GM18508 (cell line): ENCODE results near the gene JOSD1.

Experiments
- ATAC-seq: cut with Tn5 transposase; IDR thresholded peaks from one replicate; pipeline ENCODE4 v1.9.1; 2021; ENCODE audit warnings: moderate number of reproducible peaks; ENCODE audit not compliant: insufficient read depth, unreplicated experiment

The JOSD1 gene

DNA sequence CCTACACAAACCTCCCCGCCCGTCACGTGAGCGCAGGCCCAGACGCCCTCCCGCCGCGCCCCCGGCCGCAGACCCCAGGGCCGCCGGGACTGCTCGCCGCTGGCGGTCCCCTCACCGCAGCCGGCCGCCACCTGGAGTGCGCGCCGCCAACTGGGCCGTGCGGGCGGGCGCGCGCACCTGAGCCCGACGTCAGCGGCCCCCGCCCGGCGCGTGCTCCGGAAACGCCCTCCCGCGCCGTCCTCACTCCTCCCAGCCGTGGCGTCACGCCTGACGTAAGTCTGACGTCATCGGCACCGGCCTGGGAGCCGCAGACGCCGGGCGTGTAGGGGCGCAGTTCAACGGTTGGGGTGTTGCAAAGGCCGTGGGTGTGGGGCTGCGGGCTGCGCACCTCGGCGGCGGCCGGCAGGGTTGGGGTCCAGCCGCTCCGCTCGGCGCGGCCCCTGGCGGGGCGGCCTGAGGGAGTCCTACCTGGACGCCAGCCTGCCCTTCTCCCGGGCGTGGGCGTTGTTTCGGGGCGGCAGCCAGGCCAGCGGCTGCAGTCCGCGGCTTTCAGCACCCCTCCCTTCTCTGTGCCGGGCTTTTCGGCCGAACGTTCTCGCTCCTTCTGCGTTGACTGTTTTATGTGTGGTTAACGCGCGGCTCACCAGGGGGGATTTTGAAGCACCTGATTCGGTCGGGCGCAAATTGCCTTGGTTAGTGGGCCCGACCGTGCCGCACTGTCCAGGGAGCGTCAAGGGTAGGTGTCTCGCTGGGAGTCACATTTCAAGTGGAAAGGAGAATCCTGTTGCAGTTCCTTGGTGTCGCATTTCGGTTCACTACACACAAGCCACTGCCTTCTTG lies at the start of gene JOSD1:
JOSD1 (minus strand) TSS at position 155 of the 840 bp plus-strand sequence. CDS start 956 bp downstream, outside the sequence.
- no peak for ATAC-seq

DNA sequence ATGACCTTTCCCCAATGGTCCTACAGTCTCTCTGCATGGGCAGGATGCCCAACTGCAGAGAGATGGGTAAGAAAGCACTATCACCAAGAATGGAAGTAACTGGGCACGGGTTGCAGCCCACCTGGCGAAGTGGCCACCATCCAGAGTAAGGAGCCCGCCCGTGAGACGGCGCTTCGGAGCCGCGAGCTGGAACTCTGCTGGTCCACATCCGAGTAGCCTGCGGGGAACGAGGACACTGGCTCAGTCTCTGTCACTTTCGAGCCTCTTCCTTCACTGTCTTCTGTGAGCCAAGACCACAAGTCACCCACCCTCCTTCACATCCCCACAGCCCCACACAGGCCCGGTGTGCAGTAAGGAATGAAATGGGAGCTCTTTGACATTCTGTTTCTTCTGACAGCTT lies 49.4 kb upstream of the JOSD1 start:
- ATAC-seq, result no peak

DNA sequence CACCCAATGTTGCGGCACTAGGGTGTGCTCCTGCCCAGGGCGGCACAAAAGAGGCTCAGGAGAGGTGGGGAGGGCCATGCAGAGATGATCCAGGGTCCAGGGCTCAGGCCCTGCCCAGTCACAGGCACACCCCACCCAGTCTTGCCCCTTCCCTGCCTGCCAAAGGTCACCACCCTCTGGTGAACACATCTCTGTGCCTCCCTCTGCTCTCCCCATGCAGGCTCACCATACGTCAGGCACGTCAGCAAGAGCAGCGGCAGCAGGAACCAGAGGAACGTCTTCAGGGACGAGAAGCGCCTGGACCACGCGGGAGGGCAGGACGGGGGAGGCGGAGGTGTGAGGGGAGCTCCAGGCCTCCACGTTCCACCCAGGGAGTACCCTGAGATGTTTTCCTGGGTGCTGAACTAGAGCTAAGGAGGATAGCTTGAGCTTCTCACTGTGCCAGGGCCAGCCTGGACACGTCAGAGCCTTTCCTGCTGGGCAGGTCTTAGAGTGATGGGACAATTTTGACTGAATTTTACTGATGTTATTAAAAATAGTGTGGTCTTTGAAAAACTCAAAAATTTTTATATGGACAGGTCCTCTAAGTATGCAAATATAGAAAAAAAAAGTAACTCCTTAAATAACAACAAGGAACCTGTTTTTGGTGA lies 47.9 kb upstream of the JOSD1 start:
- no peak for ATAC-seq

DNA sequence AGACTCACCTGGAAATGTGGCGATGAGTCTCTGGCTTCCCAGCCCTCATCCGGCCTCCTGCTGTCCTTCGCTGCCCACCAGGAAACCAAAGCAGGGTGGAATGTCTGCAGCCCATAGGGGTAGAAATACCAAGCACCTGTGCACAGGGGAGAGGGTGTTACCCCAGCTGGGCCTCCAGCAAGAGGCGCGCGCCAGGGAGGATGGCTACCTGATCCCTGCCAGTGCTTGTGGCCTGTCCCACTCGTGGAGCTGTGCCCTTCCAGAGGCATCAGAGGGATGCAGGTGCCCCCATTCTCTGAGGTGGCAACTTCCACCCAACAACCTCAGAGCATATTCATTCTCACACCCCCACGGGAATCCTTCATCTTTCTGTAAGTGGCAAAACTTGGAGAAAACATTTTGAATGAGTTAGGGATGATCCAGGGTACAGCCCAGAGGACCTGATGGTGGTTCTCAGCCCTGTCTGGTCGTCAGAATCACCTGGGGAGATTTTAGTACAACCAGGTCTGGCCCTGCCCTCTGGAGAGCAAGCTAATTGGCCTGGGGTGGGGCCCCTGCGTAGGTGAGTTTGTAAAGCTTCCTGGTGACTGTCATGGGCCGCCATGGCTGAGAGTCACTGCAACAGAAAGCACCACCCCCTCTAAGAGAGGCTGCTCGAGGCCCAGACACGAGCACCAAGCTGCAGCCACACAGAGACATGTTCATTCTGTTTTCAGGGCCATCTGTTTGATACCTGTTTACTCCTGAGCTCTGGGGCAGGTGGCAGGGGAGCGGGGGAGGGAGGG lies 45.1 kb upstream of the JOSD1 start:
- ATAC-seq, result no peak

DNA sequence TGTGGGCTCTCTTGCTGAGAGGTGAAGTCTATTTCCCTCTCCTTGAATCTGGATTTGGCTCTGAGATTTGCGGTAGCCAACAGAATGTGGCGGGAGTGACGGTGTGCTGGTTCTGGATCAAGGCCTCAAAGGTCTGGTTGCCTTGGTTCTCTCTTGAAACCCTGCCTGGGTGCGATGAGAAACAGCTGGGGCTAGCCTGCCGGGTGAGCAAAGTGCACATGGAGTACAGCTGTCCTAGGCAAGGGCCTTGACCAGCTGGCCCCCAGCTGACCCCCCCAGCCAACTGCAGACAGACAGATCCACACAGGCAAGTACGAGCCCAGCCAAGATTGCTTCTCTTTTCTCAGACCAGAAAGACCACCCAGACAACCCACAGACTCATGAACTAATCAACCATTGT lies 44.2 kb upstream of the JOSD1 start:
- ATAC-seq, result no peak

DNA sequence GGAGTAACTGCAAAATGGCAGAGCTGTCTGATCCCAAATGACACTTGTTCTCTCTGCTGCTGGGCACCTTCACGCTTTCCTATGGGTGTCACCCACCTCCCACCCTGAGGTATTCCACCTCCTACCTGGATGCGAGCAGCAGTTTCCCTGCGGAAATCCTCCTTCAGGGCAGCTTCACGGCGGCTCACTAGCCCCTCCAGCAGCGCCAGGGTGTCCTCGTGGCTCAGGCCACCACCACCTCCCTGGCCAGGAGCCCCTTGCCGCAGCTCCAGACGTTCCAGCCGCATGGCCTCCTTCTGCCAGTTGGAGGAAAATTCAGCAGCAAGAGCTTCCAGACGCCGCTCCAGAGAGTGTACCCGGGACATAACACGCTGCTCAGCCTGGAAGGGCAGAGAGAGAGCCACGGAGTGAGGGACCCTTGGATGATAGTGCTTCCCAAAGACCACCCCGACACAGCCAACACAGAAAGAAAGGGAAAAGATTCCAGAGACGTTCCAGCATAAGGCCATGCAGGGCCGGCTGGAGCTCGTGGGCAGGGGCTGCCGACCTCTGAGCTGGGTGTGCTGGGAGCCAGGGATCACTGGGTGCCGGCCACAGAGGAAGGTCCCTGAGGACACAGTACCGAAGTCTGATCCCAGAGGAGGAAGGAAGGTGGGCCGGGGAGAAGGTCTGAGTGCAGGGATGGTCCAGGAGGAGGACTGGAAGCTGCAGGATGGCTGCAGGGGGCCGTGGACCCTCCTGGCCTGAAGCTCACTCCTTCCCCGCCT lies 41.6 kb upstream of the JOSD1 start:
- no peak for ATAC-seq

- no peak for ATAC-seq
These were observed 40.8 kb upstream of the JOSD1 start for GRCh38 chr22:38741576-38741975.

DNA sequence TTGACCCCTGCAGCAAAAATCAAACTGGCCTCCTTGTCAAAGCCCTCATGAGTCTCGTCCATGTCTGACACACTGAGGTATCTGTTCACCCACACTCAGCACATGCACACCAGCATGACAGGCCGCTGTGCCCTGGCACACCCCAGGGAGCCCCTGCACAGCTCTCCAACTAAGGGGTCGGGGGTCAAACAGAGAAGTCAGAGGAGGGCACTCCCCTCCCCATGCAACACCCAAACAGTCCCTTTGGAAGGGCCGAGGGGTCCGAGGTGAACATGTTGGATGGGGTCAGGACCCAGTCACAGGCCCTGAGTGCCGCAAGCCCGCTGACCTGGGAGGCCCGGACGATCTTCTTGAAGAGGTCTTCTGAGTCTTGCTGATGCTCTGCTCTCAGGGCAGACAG lies 40.4 kb upstream of the JOSD1 start:
- no peak for ATAC-seq

DNA sequence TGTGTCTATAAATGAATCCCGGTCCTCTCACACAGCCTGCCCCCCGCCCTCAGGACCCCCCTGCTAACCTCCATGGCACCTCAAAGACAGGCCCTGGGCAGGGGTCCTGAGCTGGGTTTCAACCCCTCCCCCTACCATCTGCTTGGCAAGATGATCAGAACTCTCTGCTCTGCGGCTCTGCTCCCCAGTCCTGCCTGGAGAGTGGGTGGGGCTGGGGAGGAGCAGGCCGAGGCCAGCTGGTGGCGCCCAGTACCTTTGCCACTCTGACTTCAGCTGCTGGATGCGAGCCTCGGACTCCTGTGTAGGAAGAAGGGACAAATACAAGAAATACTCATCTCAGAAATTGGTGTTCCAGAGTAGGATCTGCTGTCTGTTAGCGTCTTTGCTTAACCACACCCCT lies 40.0 kb upstream of the JOSD1 start:
- no peak for ATAC-seq

DNA sequence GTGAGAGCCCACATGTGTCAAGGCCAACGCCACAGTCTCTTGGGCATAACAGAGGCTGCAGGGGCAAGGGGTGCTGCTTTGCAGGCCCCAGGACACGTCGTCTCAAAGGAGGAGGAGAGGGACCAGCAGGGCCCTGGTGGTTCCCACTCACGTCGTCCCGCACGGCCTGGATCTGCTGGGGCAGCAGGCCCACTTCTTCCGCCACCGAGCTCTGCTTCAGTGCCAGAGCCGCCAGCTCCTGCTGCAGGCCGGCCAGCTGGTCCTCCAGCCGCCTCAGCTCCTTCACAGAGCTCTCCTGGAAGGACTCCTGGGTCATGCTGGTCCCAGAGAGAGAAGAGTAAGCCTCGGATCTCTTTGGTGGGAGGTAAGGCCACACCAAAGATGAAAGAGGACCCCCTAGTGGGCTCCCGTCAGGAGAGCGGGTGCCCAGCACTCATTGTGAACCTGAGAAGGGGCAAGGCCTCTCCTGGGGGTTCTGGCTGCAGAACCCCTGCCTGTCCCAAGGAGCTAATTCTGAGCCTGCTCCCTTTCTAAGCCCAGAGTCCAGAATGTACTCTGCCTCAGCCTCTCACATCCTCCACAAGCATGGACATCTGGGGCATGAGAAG lies 39.5 kb upstream of the JOSD1 start:
- no peak for ATAC-seq

- ATAC-seq, result no peak
These were observed 38.7 kb upstream of the JOSD1 start for GRCh38 chr22:38739300-38740055.

DNA sequence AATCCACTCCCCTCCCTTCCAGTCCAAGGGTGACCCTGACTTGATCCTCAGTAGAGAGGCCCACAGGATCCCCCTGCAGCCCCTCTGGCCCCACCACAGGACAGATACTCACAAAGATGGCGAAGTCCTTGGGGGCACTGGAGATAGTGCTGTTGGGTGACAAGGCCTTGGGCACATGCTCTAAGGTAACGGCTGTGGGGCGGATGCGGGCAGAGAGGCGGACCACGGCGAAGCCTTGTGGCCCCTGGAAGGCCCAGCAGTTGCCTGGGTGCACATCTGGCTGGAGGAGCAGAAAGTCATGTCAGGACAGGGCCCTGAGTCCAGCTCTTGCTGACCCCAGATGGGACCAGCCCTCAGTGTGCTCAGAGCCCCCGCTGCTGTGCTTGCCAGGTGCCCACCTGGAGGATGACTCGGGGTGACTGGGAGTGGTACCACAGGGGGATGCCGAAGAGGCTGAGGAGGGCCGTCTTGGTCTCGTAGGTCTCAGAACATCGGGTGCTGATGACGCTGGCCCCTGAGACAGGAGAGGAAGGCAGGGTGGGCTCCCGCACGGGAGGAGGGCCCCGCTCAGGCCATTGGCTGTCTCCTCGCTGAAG lies 37.8 kb upstream of the JOSD1 start:
- ATAC-seq, result no peak

GRCh38 chr22:38737302-38738060 lies 36.7 kb upstream of the JOSD1 start:
- ATAC-seq, result no peak

DNA sequence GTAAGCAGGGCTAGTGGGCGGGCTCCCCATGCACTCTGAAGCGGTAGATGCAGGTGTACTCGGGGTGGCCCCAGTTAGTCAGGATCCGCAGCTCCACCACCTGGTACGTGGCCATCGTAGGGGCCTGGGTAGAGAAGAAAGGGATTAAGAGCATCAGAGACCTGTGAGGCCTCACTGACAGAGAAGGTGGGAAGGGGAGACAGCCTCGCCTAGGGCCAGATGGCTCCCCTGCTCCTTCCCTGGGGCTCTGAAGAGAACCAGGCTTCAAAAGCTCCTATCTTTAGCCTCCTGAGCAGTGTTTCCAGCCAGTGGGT lies 35.5 kb upstream of the JOSD1 start:
- ATAC-seq, result no peak

DNA sequence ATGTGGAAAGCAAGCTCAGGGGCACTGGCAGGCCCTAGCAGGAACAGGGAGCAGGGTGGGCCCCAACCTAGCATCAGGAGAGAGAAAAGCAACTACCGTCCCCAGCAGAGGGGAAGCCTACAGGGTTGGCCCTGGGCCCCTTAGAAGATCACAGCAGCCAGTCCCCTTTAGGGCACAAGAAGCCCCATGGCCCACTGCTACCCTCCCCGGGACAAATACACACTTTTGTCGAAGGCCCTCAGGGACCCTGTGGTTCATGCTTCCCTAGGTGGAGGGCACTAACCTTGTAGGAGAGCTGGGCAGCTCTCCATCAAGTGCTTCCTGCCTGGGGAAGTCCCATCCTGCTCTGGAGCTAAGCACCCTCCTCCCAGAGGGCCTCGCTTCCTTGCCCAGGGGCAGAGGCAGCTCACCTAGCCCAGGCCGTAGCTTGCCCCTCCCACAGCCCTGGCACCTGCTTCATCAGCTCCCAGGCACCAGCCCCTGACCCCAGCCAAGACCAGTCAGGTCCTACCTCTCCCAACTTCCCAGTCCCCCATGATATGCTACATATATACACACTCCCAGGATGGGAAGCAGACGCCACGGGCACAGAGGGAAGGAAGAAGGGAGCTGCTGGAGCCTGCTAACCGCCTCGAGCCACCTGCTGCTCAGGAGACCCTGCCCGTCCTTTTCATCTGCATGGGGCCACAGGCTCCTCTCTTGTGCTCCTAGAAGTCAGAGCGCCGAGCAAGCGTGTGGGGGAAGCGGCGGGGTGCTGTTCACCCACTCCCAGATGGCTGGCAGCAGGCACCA lies 34.9 kb upstream of the JOSD1 start:
- no peak for ATAC-seq

- no peak for ATAC-seq
These were observed 34.4 kb upstream of the JOSD1 start for GRCh38 chr22:38735126-38735464.

GRCh38 chr22:38734421-38735100 lies 33.8 kb upstream of the JOSD1 start:
- ATAC-seq, result no peak
